ENCODE measurements around the gene FAM24A. TPM values are rescaled to one million over a fixed set of nuclear protein-coding genes. Genes with fewer than 3 reads are reported as not detected.

Gene FAM24A
- polyA plus RNA-seq, 2 of the 4 experiments (the other 2 are of a cell fraction) = not detected

DNA sequence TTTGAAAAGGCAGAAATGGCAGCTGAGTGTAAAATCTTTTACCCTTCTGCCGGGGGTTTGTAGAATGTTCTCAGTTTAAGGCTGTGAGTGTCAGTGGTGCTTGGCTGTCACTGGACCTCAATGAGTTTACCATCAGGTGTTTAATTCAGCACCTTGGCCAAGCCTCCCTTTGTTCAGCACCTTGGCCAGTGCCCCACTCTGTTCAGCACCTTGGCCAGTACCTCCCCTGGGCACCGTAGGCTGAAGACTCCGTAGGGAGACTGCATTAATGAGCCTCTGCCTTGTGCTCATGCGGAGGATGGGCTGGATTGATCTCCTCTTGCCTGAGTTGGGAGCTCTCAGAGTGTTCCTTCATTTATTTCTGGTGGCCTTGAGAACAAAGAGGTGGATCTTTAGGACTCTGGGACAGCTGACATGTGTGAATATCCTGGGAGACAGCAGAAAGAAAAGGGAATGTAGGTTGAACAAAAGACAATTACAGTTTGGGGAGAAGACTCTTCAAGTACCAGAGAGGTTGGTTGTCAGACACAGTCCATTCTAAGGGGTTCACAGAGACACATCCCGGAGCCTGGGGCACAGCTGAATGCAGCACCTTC lies 1.6 kb downstream of the FAM24A start (continued):
- TF ChIP-seq POLR2AphosphoS2 (conservative IDR thresholded peaks at IDR 0.05; ENCODE audit: low read length) (no peak), TP53 (CRISPR knock-in tag; IDR thresholded peaks at IDR 0.05) (0 out of 2 replicates have a peak, but pooled peaks have one; percentile 32), SREBF2 (IDR thresholded peaks at IDR 0.05) (no peak), HEYL (CRISPR knock-in tag; IDR thresholded peaks at IDR 0.05) (peak; percentile 90; the same call in 1 of the 2 replicates), ZFP36 (IDR thresholded peaks at IDR 0.05; ENCODE audit: borderline replicate concordance, partially characterized antibody) (no peak), NR3C1 (IDR thresholded peaks at IDR 0.05) (no peak)
- TF ChIP-seq, protein P1, sequence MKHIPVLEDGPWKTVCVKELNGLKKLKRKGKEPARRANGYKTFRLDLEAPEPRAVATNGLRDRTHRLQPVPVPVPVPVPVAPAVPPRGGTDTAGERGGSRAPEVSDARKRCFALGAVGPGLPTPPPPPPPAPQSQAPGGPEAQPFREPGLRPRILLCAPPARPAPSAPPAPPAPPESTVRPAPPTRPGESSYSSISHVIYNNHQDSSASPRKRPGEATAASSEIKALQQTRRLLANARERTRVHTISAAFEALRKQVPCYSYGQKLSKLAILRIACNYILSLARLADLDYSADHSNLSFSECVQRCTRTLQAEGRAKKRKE (CRISPR knock-in tag; IDR thresholded peaks at IDR 0.05; ENCODE audit: low read depth) = peak; percentile 90
- TF ChIP-seq, protein P2, sequence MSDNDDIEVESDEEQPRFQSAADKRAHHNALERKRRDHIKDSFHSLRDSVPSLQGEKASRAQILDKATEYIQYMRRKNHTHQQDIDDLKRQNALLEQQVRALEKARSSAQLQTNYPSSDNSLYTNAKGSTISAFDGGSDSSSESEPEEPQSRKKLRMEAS (IDR thresholded peaks at IDR 0.05) = no peak
- TF ChIP-seq, protein P3, sequence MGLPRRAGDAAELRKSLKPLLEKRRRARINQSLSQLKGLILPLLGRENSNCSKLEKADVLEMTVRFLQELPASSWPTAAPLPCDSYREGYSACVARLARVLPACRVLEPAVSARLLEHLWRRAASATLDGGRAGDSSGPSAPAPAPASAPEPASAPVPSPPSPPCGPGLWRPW (IDR thresholded peaks at IDR 0.05) = no peak
- TF ChIP-seq, protein P4, sequence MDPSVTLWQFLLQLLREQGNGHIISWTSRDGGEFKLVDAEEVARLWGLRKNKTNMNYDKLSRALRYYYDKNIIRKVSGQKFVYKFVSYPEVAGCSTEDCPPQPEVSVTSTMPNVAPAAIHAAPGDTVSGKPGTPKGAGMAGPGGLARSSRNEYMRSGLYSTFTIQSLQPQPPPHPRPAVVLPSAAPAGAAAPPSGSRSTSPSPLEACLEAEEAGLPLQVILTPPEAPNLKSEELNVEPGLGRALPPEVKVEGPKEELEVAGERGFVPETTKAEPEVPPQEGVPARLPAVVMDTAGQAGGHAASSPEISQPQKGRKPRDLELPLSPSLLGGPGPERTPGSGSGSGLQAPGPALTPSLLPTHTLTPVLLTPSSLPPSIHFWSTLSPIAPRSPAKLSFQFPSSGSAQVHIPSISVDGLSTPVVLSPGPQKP (IDR thresholded peaks at IDR 0.05; ENCODE audit: low read depth, low read length) = no peak

DNA sequence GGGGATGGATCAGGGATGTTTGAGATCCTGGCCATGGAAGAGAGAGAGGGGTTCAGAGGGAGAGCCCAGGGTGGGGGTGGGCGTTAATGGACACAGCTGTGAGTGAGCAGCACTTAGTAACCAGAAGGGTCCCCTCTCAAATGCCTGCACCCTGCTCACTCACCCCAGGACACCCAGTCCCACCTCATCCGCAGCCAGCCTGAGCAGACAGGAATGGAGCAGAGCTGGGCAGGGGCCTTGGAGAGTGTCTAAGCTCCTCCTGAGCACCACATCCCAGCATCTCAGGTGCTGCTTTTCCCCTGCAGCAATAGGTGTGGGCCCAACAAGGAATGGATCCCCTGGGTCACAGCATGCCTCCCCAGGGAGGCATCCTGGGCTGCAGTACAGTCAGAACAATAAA lies 5.3 kb downstream of the FAM24A start:
- 0% methylated on average over 1 of the region's 2 CpGs for WGBS (ENCODE audit: missing lambda C conversion rate)
- ChIA-PET CTCF (no interaction called here), POLR2A (no interaction called here)
- no peak overlapping the region for H3K4me2 ChIP-seq
- no peak for TF ChIP-seq NFE2L2 (conservative IDR thresholded peaks at IDR 0.05; ENCODE audit: low read length)
- no peak for TF ChIP-seq ZNF302 (CRISPR knock-in tag; IDR thresholded peaks at IDR 0.05)
- no peak for TF ChIP-seq FOSB (CRISPR knock-in tag; IDR thresholded peaks at IDR 0.05)
- TF ChIP-seq HOXA7 (CRISPR knock-in tag; IDR thresholded peaks at IDR 0.05) = no peak
- TF ChIP-seq, protein P1 (CRISPR knock-in tag; IDR thresholded peaks at IDR 0.05; ENCODE audit: low read depth) = no peak
- no peak for TF ChIP-seq RCOR1 (IDR thresholded peaks at IDR 0.05; ENCODE audit: low read depth, low read length)
- no peak for TF ChIP-seq SMC3 (IDR thresholded peaks at IDR 0.05)
- TF ChIP-seq SREBF2 (IDR thresholded peaks at IDR 0.05) = no peak
- TF ChIP-seq, protein P5, sequence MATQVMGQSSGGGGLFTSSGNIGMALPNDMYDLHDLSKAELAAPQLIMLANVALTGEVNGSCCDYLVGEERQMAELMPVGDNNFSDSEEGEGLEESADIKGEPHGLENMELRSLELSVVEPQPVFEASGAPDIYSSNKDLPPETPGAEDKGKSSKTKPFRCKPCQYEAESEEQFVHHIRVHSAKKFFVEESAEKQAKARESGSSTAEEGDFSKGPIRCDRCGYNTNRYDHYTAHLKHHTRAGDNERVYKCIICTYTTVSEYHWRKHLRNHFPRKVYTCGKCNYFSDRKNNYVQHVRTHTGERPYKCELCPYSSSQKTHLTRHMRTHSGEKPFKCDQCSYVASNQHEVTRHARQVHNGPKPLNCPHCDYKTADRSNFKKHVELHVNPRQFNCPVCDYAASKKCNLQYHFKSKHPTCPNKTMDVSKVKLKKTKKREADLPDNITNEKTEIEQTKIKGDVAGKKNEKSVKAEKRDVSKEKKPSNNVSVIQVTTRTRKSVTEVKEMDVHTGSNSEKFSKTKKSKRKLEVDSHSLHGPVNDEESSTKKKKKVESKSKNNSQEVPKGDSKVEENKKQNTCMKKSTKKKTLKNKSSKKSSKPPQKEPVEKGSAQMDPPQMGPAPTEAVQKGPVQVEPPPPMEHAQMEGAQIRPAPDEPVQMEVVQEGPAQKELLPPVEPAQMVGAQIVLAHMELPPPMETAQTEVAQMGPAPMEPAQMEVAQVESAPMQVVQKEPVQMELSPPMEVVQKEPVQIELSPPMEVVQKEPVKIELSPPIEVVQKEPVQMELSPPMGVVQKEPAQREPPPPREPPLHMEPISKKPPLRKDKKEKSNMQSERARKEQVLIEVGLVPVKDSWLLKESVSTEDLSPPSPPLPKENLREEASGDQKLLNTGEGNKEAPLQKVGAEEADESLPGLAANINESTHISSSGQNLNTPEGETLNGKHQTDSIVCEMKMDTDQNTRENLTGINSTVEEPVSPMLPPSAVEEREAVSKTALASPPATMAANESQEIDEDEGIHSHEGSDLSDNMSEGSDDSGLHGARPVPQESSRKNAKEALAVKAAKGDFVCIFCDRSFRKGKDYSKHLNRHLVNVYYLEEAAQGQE (IDR thresholded peaks at IDR 0.05) = no peak
- TF ChIP-seq JUN (IDR thresholded peaks at IDR 0.05) = no peak
- no peak for TF ChIP-seq RNF2 (IDR thresholded peaks at IDR 0.05; ENCODE audit: borderline replicate concordance, low read depth)
- TF ChIP-seq JUNB (IDR thresholded peaks at IDR 0.05) = no peak
- TF ChIP-seq, protein P6, sequence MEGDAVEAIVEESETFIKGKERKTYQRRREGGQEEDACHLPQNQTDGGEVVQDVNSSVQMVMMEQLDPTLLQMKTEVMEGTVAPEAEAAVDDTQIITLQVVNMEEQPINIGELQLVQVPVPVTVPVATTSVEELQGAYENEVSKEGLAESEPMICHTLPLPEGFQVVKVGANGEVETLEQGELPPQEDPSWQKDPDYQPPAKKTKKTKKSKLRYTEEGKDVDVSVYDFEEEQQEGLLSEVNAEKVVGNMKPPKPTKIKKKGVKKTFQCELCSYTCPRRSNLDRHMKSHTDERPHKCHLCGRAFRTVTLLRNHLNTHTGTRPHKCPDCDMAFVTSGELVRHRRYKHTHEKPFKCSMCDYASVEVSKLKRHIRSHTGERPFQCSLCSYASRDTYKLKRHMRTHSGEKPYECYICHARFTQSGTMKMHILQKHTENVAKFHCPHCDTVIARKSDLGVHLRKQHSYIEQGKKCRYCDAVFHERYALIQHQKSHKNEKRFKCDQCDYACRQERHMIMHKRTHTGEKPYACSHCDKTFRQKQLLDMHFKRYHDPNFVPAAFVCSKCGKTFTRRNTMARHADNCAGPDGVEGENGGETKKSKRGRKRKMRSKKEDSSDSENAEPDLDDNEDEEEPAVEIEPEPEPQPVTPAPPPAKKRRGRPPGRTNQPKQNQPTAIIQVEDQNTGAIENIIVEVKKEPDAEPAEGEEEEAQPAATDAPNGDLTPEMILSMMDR (IDR thresholded peaks at IDR 0.05) = no peak
- no peak for TF ChIP-seq RAD21 (conservative IDR thresholded peaks at IDR 0.05 in 1 of 2, IDR thresholded peaks at IDR 0.05 in 1 of 2)
- no peak for TF ChIP-seq TP53 (CRISPR knock-in tag; IDR thresholded peaks at IDR 0.05)
- TF ChIP-seq, protein P3 (IDR thresholded peaks at IDR 0.05) = no peak
- TF ChIP-seq RFX5 (IDR thresholded peaks at IDR 0.05) = no peak
- TF ChIP-seq, protein P4 (IDR thresholded peaks at IDR 0.05; ENCODE audit: low read depth, low read length) = no peak
- TF ChIP-seq RARB (CRISPR knock-in tag; IDR thresholded peaks at IDR 0.05) = no peak
- H3K27ac ChIP-seq = no peak overlapping the region
- no peak for DNase-seq (ENCODE audit: low read depth in 1 of 2, low spot score in 1 of 2)
- H3K4me3 ChIP-seq = no peak overlapping the region
- peak in 1 of 2 experiments; percentile 28; a peak in 1 of 6 replicates for ATAC-seq
- no peaks in the 10 kb centered on the region for H3K4me1 ChIP-seq
- FAIRE-seq = no peak
- H3K9me3 ChIP-seq = no peaks in the 10 kb centered on the region

Measured in A549 (cell line).